PFSK-1 (cell line): ENCODE results near the gene FCRL6.

ENCODE experiments used
- FOXP2 ChIP-seq: optimal IDR thresholded peaks from 2 replicates; pipeline ENCODE3; 2011; ENCODE audit warnings: borderline replicate concordance, control low read depth, inconsistent platforms; ENCODE audit not compliant: insufficient read depth; ENCODE audit errors: extremely low read length, extremely low read depth
- POLR2AphosphoS5 ChIP-seq: IDR thresholded peaks from 2 replicates; pipeline ENCODE4 v1.6.1; 2012; ENCODE audit warnings: low read depth, mild to moderate bottlenecking, control low read depth, low read length, moderate library complexity
- SIN3A ChIP-seq: IDR thresholded peaks from 2 replicates; pipeline ENCODE4 v1.6.1; 2012; ENCODE audit warnings: mild to moderate bottlenecking, low read length, moderate library complexity, borderline replicate concordance; ENCODE audit not compliant: insufficient read depth
- TAF1 ChIP-seq: IDR thresholded peaks from 2 replicates; pipeline ENCODE4 v1.6.1; 2012; ENCODE audit warnings: low read length, control low read depth, borderline replicate concordance; ENCODE audit not compliant: insufficient read depth
- TF ChIP-seq, protein P1 (sequence below), 2 experiments: IDR thresholded peaks; 2 replicates each; pipeline versions ENCODE4 v1.6.1 to v1.8.0; 2011 to 2012; ENCODE audit warnings: low read depth in 2 of 2, low read length in 2 of 2, control low read depth in 1 of 2, inconsistent platforms in 1 of 2, mild to moderate bottlenecking in 1 of 2, moderate library complexity in 1 of 2; ENCODE audit not compliant: insufficient read depth in 1 of 2

Gene FCRL6

DNA sequence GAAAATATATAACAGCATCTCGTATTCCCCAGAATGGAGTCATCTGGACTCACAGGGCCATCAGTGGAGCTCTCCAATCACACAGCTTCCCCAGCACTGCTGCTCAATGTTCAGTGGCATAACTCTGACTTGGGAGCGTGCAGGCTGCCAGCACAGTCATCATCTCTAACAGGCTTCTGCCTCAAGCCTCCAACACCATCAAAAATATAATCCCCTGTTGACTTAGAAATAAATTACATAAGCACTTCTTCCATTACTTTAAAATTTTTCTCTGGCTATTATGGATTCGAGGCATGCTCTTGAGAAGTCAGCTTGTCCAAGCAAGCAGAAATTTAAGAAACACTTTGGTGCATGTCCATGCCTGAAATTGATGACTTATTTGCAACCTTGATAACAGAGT is 15.2 kb upstream of the FCRL6 start:
- TF ChIP-seq POLR2AphosphoS5 (no peak), FOXP2 (no peak), SIN3A (no peak), TAF1 (no peak)
- TF ChIP-seq, protein P1, sequence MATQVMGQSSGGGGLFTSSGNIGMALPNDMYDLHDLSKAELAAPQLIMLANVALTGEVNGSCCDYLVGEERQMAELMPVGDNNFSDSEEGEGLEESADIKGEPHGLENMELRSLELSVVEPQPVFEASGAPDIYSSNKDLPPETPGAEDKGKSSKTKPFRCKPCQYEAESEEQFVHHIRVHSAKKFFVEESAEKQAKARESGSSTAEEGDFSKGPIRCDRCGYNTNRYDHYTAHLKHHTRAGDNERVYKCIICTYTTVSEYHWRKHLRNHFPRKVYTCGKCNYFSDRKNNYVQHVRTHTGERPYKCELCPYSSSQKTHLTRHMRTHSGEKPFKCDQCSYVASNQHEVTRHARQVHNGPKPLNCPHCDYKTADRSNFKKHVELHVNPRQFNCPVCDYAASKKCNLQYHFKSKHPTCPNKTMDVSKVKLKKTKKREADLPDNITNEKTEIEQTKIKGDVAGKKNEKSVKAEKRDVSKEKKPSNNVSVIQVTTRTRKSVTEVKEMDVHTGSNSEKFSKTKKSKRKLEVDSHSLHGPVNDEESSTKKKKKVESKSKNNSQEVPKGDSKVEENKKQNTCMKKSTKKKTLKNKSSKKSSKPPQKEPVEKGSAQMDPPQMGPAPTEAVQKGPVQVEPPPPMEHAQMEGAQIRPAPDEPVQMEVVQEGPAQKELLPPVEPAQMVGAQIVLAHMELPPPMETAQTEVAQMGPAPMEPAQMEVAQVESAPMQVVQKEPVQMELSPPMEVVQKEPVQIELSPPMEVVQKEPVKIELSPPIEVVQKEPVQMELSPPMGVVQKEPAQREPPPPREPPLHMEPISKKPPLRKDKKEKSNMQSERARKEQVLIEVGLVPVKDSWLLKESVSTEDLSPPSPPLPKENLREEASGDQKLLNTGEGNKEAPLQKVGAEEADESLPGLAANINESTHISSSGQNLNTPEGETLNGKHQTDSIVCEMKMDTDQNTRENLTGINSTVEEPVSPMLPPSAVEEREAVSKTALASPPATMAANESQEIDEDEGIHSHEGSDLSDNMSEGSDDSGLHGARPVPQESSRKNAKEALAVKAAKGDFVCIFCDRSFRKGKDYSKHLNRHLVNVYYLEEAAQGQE (IDR thresholded peaks at IDR 0.05; ENCODE audit: insufficient read depth in 1 of 2, low read depth in 2 of 2, low read length in 2 of 2) = no peak

DNA sequence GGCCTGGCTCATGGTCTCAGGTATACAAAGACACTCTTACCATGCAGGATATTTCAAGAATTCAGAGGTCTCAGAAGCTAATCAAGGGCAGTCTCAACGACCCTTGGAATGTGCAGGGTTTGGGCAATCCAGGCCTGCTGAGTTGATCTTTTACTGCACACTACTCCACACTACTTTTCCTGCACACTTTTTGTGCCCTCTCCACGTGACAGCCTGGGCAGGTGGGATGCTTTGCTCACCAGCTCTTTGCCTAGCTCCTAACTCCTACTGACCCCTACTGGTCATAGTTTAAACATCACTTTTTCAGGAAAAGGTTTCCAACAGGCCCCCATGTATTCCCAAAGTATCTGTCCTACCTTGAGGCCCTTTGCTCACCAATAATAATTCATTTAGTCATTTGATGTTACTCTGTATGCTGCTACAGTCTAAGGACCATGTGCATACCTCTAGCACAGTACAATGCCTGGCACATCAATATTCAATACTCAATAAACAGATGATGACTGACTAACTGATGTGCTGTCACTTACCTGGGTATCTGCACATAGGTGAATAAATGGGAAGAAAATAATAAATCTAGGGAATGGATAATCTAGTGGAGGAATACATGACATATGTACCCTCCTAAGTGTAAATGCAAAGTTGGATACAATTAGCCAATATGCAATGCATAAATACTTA is 11.8 kb upstream of the FCRL6 start:
- no peak for TF ChIP-seq SIN3A
- TF ChIP-seq, protein P1 (IDR thresholded peaks at IDR 0.05; ENCODE audit: insufficient read depth in 1 of 2, low read depth in 2 of 2, low read length in 2 of 2) = no peak
- no peak for TF ChIP-seq POLR2AphosphoS5
- TF ChIP-seq FOXP2 = no peak
- TF ChIP-seq TAF1 = no peak

DNA sequence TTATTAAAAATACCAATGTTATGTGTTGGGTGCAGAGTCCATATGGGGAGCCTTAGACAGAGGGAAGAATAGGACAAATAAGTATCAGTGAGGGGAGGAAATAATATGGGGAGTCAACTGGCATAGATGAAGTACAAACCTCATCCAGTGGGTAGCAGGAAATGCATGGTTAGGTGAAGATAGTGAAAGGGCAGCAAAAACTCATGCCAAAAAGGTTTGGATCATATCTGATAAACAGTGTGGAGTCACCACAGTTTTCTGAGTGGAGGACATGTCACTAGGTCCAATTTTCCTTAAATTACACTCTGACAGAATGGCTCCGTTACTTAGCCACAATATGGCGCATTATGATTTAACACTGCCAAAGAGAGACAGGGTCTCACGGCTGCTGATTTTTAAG is 11.1 kb upstream of the FCRL6 start:
- no peak for TF ChIP-seq FOXP2
- TF ChIP-seq, protein P1 (IDR thresholded peaks at IDR 0.05; ENCODE audit: insufficient read depth in 1 of 2, low read depth in 2 of 2, low read length in 2 of 2) = no peak
- TF ChIP-seq POLR2AphosphoS5 = no peak
- no peak for TF ChIP-seq SIN3A
- TF ChIP-seq TAF1 = no peak

DNA sequence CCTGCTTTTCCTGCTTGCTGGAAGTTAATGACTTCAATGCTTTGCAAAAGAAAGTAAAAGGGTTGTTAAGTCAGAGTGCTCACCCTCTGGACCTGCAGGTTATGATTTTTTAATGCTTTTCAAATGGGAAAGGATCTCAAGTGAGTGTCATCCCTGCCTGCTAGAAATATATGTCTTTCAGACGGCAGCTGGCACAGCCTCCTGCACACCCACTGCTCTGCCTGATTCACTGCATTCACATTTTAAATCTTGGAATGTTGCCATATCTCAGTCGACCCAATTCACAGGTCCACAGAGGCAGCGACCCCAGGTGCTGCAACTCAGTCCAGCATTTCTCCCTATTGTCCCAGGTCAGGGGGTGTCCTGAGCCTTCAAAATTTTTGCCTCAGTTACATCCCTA is 10.7 kb upstream of the FCRL6 start:
- no peak for TF ChIP-seq SIN3A
- TF ChIP-seq FOXP2 = no peak
- no peak for TF ChIP-seq TAF1
- no peak for TF ChIP-seq POLR2AphosphoS5
- TF ChIP-seq, protein P1 (IDR thresholded peaks at IDR 0.05; ENCODE audit: insufficient read depth in 1 of 2, low read depth in 2 of 2, low read length in 2 of 2) = no peak

DNA sequence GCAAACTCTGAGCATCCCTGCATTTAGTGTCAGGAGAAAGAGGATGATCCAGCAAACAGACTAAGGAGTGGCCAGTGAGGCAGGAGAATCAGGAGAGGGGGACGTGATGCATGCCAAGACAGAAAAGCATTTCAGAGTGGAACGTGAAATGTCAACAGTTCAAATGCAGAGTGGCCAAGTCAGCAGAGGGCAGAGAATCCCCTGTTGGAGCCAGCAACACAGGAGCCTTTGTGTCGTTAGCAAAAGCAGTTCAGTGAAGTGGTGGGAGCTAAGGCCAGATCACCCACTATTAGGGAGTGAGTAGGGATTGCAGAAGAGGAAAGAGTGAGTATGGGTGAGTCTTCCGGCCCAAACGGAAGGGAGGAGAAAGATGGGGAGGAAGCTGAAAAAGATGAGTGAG is 6.6 kb upstream of the FCRL6 start:
- TF ChIP-seq TAF1 = no peak
- TF ChIP-seq FOXP2 = no peak
- no peak for TF ChIP-seq POLR2AphosphoS5
- TF ChIP-seq, protein P1 (IDR thresholded peaks at IDR 0.05; ENCODE audit: insufficient read depth in 1 of 2, low read depth in 2 of 2, low read length in 2 of 2) = no peak
- no peak for TF ChIP-seq SIN3A
